Natural killer cell (primary cell): ENCODE results near the gene CRB2. TPM values are rescaled to one million over a fixed set of nuclear protein-coding genes. Genes with fewer than 3 reads are reported as not detected.

Source experiments
- ATAC-seq, 3 donors: fragments of 150-1000 bp in 2 of 3; fragments of 200-7000 bp in 1 of 3; cut with Tn5 transposase; 1 replicate in 1 of 3; 2 replicates in 2 of 3; pipeline ENCODE4 v1.10.0; 2021; ENCODE audit warnings: mild to moderate bottlenecking in 2 of 3, moderate library complexity in 2 of 3
- DNase-seq, 2 donors: peaks; one replicate each; pipeline versions ENCODE4 v3.0.0 to v3.0.0-alpha.2; 2013 to 2021; ENCODE audit warnings: mixed read lengths in 1 of 2
- H3K27ac ChIP-seq: one replicate; pipeline ENCODE4 v1.5.1; 2013; ENCODE audit warnings: mild to moderate bottlenecking, low read length
- H3K27me3 ChIP-seq: one replicate; pipeline ENCODE4 v1.6.1; 2013; ENCODE audit warnings: low read length; ENCODE audit not compliant: control insufficient read depth, insufficient read depth
- H3K36me3 ChIP-seq: one replicate; pipeline ENCODE4 v1.6.1; 2013; ENCODE audit warnings: low read length; ENCODE audit not compliant: control insufficient read depth, insufficient read depth
- H3K4me1 ChIP-seq: one replicate; pipeline ENCODE4 v1.6.1; 2013; ENCODE audit warnings: low read length; ENCODE audit not compliant: control insufficient read depth, insufficient read depth
- H3K4me3 ChIP-seq: one replicate; pipeline ENCODE4 v1.5.1; 2013; ENCODE audit warnings: low read length
- H3K9me3 ChIP-seq: one replicate; pipeline ENCODE4 v1.6.1; 2013; ENCODE audit warnings: low read length; ENCODE audit not compliant: control insufficient read depth, insufficient read depth
- H3K27ac Mint-ChIP-seq, 2 donors: one replicate each; pipeline ENCODE4 v1.8.0; 2022; ENCODE audit warnings: mild to moderate bottlenecking in 2 of 2, mixed read lengths in 2 of 2, moderate library complexity in 1 of 2
- H3K27me3 Mint-ChIP-seq, 2 donors: one replicate each; pipeline ENCODE4 v1.8.0; 2022; ENCODE audit warnings: low read depth in 2 of 2, mixed read lengths in 2 of 2
- H3K36me3 Mint-ChIP-seq: one replicate; pipeline ENCODE4 v1.8.0; 2022; ENCODE audit warnings: mixed read lengths
- H3K4me1 Mint-ChIP-seq, 2 donors: one replicate each; pipeline ENCODE4 v1.8.0; 2022; ENCODE audit warnings: mixed read lengths in 2 of 2
- H3K4me3 Mint-ChIP-seq: one replicate; pipeline ENCODE4 v1.8.0; 2022; ENCODE audit warnings: mild to moderate bottlenecking, moderate library complexity, mixed read lengths
- H3K9me3 Mint-ChIP-seq, 2 donors: one replicate each; pipeline ENCODE4 v1.8.0; 2022; ENCODE audit warnings: mixed read lengths in 2 of 2
- WGBS: methylation state at CpG from one replicate; pipeline ENCODE4 v1.1.7; 2013; ENCODE audit warnings: missing lambda C conversion rate; ENCODE audit not compliant: insufficient coverage; 5-methylcytosine and 5-hydroxymethylcytosine counted together
- intact Hi-C: fragments of 100-400 bp; cut with micrococcal nuclease; formaldehyde crosslinking; loops from one replicate; pipeline ENCODE4 v1.14.2; 2022
- total RNA-seq, 4 donors: library from RNA; stranded (reverse); fragments of 120-200 nt in 1 of 4; gene quantifications; one replicate each; pipeline versions ENCODE4 v1.2.3 to v1.2.4, GENCODE V29; 2013 to 2022
- TF ChIP-seq, protein P1 (sequence below): fragments of 200-600 bp; IDR thresholded peaks from one replicate; pipeline ENCODE4 v1.8.0; 2022; ENCODE audit warnings: antibody characterized with exemption

Gene CRB2
- total RNA-seq, 3 donors from 2014 or later (not counting 1 experiment from before 2014, with no cell fraction given): not detected

DNA sequence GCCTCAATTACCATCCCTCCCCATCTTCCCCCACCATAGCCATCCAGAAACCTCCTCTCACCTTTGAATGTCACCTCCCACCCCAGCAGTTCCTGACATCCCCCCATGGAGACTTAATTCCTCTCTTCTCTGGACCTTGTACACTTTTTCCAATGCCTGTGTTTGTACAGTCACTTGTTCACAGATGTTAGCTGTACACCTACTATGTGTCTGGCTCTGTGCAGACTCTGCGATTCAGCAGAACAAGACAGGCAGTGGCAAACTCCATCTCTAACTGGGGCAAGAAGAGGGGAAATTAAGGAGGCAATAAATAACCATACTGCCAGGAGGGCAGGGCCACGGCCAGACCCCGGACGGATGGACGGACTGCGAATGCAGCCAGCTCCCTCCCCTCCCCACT, 29.8 kb upstream of the CRB2 start:
- no peaks in the 10 kb centered on the region for H3K9me3 ChIP-seq
- Mint-ChIP-seq H3K4me3 (no peak overlapping the region), H3K27me3 (peaks cover 46 to 52% of the 10 kb centered on the region in 2 donors), H3K9me3 (no peaks in the 10 kb centered on the region), H3K4me1 (peaks cover 14 to 39% of the 10 kb centered on the region in 2 donors), H3K27ac (no peak overlapping the region), H3K36me3 (no peaks in the 10 kb centered on the region)
- intact Hi-C loops: no loop called here
- DNase-seq: no peak
- H3K27ac ChIP-seq: no peak overlapping the region
- peaks cover 8% of the 10 kb centered on the region for H3K27me3 ChIP-seq
- peaks cover 39% of the 10 kb centered on the region for H3K4me1 ChIP-seq
- 57% methylated on average over 6 of the region's 6 CpGs for WGBS
- H3K4me3 ChIP-seq: no peak overlapping the region
- TF ChIP-seq, protein P1, sequence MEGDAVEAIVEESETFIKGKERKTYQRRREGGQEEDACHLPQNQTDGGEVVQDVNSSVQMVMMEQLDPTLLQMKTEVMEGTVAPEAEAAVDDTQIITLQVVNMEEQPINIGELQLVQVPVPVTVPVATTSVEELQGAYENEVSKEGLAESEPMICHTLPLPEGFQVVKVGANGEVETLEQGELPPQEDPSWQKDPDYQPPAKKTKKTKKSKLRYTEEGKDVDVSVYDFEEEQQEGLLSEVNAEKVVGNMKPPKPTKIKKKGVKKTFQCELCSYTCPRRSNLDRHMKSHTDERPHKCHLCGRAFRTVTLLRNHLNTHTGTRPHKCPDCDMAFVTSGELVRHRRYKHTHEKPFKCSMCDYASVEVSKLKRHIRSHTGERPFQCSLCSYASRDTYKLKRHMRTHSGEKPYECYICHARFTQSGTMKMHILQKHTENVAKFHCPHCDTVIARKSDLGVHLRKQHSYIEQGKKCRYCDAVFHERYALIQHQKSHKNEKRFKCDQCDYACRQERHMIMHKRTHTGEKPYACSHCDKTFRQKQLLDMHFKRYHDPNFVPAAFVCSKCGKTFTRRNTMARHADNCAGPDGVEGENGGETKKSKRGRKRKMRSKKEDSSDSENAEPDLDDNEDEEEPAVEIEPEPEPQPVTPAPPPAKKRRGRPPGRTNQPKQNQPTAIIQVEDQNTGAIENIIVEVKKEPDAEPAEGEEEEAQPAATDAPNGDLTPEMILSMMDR: no peak
- H3K36me3 ChIP-seq: no peaks in the 10 kb centered on the region
- no peak for ATAC-seq

DNA sequence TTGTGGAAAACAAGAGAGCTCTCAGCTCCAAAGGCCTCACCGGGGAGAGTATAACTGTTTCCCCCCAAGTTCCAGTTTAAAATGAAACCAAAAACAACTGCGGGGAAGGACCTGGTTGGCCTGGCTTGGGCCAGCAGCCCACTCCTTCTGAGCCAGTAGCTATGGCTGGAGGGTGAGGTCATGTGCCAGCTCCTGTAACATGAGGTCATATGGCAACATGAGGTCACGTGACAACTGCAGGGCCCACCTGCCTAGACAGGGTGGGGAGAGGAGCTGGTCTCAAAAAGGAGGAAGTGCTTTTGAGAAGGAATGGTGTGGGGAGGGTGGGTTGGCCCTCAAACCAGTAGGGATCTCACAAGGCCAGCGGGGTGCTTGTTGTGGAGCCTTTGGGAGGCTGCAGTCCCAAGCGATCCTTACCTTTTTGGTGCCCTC, 29.3 kb upstream of the CRB2 start:
- intact Hi-C loops: no loop called here
- peaks cover 36% of the 10 kb centered on the region for H3K4me1 ChIP-seq
- no peak overlapping the region for H3K27ac ChIP-seq

DNA sequence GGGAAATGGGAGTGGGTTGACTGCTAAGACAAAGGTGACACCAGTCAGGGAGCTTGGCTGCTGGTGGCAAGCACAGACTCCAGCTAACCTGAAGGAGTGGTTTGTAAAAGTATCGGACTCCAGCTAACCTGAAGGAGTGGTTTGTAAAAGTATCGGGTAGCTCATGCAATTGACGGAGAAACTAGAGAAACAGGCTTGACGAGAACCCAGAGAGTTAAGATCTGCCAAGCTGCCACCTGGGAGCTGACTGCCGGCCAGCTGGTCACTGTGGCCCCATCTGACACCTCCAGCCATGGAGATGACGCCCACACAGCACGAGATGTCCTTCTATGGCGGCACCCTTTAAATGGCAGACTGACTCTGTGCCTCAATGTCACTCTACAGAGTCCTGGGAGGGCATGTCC, 28.3 kb upstream of the CRB2 start:
- intact Hi-C loops: no loop called here
- H3K27me3 Mint-ChIP-seq: peaks cover 33 to 45% of the 10 kb centered on the region in 2 donors
- no peak overlapping the region for H3K27ac ChIP-seq
- H3K9me3 ChIP-seq: no peaks in the 10 kb centered on the region
- peaks cover 7% of the 10 kb centered on the region for H3K27me3 ChIP-seq
- peaks cover 26% of the 10 kb centered on the region for H3K4me1 ChIP-seq
- H3K4me3 Mint-ChIP-seq: no peak overlapping the region
- WGBS: 93% methylated on average over 8 of the region's 8 CpGs
- ATAC-seq (no peak), DNase-seq (no peak)
- H3K4me3 ChIP-seq: no peak overlapping the region
- TF ChIP-seq, protein P1: no peak
- H3K4me1 Mint-ChIP-seq: peaks cover 8 to 26% of the 10 kb centered on the region in 2 donors
- no peaks in the 10 kb centered on the region for H3K9me3 Mint-ChIP-seq
- no peaks in the 10 kb centered on the region for H3K36me3 Mint-ChIP-seq
- no peak overlapping the region for H3K27ac Mint-ChIP-seq
- no peaks in the 10 kb centered on the region for H3K36me3 ChIP-seq

More for the DNA sequence above, 29.3 kb upstream of the CRB2 start:
- peaks cover 14 to 36% of the 10 kb centered on the region in 2 donors for H3K4me1 Mint-ChIP-seq
- no peak overlapping the region for H3K4me3 Mint-ChIP-seq
- Histone ChIP-seq H3K36me3 (no peaks in the 10 kb centered on the region), H3K4me3 (no peak overlapping the region), H3K27me3 (peaks cover 7% of the 10 kb centered on the region), H3K9me3 (no peaks in the 10 kb centered on the region)
- H3K27me3 Mint-ChIP-seq: peaks cover 41 to 47% of the 10 kb centered on the region in 2 donors
- WGBS: 48% methylated on average over 5 of the region's 5 CpGs
- ATAC-seq (no peak), DNase-seq (no peak)
- no peaks in the 10 kb centered on the region for H3K9me3 Mint-ChIP-seq
- no peak overlapping the region for H3K27ac Mint-ChIP-seq
- no peaks in the 10 kb centered on the region for H3K36me3 Mint-ChIP-seq
- TF ChIP-seq, protein P1: no peak

DNA sequence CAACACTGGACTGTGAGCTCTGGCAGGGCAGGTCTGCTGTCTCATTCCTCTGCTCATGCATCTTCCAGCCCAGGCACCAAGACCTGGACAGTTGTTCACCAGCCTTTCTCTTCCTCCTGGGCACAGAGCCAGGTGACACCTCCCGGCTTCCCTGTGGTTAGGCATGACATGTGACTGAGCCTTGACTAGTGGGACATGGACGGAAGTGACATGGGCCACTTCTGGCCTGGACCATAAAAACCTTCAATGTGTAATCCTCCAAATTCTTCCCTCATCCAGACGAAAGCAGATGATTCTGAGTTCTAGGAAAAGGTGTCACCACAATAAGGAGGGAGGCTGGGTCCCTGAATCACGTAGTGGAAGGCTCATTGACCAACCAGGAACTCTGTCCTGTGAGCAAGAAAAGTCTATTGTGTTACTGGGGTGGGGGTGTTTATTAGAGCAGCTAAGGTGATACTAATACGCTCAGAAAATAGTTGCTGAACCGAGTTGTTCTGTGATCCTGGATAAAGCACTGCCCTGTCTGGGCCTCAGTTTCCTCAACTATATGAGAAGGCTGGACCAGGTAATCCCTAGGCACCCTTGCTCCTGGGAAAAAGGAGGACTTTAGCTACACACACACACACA, 26.6 kb upstream of the CRB2 start:
- Histone ChIP-seq H3K9me3 (no peaks in the 10 kb centered on the region), H3K36me3 (no peaks in the 10 kb centered on the region), H3K27ac (no peak overlapping the region), H3K4me1 (peaks cover 15% of the 10 kb centered on the region), H3K27me3 (no peaks in the 10 kb centered on the region), H3K4me3 (no peak overlapping the region)
- DNase-seq (no peak), ATAC-seq (no peak)
- Mint-ChIP-seq H3K4me1 (peaks cover 0 to 18% of the 10 kb centered on the region in 2 donors), H3K27ac (no peak overlapping the region), H3K27me3 (peaks cover 28 to 39% of the 10 kb centered on the region in 2 donors), H3K9me3 (no peaks in the 10 kb centered on the region), H3K4me3 (no peak overlapping the region), H3K36me3 (no peaks in the 10 kb centered on the region)
- TF ChIP-seq, protein P1: no peak
- intact Hi-C loops: no loop called here
- 58% methylated on average over 6 of the region's 6 CpGs for WGBS
